Heart left ventricle (tissue), 13 donors: ENCODE data around the gene CREBBP.

Experiments
- POLR2A ChIP-seq, 2 donors: fragments of 450-650 bp; IDR thresholded peaks; one replicate each; pipeline ENCODE4 v1.6.1; 2017; ENCODE audit warnings: antibody characterized with exemption in 2 of 2, mild to moderate bottlenecking in 2 of 2, moderate library complexity in 2 of 2
- TF ChIP-seq, protein P1 (sequence below), 12 donors: fragments of 200-600 bp; sonication (generic) in 4 of 12; IDR thresholded peaks; one replicate each; pipeline versions ENCODE4 v1.5.0 to v1.8.0; 2018 to 2022; ENCODE audit warnings: antibody characterized with exemption in 12 of 12, mild to moderate bottlenecking in 5 of 12
- donor health status: ischemic (EF 13 %, LVEDD 7.1; RV severe dilation, severe dysfunction).
- donor health status: DM: no; HTN: yes; CAD: no.
- donor health status: DM: no; HTN: no; CAD: no.
- donor health status: ischemic (EF 25% LVEDD 6.9; RV normal size, moderate dysfunction).
- donor health status: ischemic (EF 25% LVEDD 5.7; RV mildly dilated, moderate dysfunction).
- donor health status: ischemic (EF 35%, LVEDD 5.7; RV mildly dilated, moderate dysfunction).
- donor health status: nonischemic (EF 11% LVEDD 7.7; RV severe dilation, severe dysfunction).
- donor health status: DM: yes; HTN: yes; CAD: no.
- donor health status: PGD.
- donor health status: ischemic (EF 29% LVEDD 5.4; RV normal size, mild dysfunction).
- donor health status: nonischemic (EF 23%, LVEDD 6.1; RV moderate dilation, normal function).

DNA sequence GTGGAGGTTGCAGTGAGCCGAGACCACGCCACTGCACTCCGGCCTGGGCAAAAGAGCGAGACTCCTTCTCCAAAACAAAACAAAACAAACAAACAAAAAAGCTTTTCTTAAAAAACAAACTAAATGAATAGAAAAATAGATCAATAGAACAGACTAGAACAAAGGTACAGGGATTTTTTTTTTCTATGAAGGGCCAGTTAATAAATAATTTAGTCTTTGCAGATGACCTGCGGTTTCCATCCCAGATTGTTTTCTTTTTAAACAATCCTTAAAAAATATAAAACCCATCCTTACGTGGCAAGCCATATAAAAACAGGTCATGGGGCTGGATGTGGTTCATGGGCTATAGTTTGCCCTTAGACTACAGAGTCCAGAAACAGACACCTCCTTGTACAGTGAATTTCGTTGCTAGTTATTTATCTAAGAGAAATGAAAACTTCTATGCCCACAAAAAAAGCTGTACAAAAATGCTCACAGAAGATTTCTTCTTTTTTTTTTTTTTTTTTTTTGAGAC, 45.4 kb downstream of the CREBBP start:
- TF ChIP-seq POLR2A (IDR thresholded peaks at IDR 0.05), result no peak
- TF ChIP-seq, protein P1, sequence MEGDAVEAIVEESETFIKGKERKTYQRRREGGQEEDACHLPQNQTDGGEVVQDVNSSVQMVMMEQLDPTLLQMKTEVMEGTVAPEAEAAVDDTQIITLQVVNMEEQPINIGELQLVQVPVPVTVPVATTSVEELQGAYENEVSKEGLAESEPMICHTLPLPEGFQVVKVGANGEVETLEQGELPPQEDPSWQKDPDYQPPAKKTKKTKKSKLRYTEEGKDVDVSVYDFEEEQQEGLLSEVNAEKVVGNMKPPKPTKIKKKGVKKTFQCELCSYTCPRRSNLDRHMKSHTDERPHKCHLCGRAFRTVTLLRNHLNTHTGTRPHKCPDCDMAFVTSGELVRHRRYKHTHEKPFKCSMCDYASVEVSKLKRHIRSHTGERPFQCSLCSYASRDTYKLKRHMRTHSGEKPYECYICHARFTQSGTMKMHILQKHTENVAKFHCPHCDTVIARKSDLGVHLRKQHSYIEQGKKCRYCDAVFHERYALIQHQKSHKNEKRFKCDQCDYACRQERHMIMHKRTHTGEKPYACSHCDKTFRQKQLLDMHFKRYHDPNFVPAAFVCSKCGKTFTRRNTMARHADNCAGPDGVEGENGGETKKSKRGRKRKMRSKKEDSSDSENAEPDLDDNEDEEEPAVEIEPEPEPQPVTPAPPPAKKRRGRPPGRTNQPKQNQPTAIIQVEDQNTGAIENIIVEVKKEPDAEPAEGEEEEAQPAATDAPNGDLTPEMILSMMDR (IDR thresholded peaks at IDR 0.05), result no peak
